Duodenal mucosa (tissue), 2 donors: ENCODE measurements around the gene MS4A7.

ENCODE experiments used
- H3K27ac ChIP-seq: one replicate; pipeline ENCODE4 v1.7.0; 2013; ENCODE audit warnings: low read depth, low read length
- H3K27me3 ChIP-seq, 2 donors: one replicate each; pipeline ENCODE4 v1.7.0; 2013; ENCODE audit warnings: low read length in 2 of 2, control low read depth in 1 of 2; ENCODE audit not compliant: insufficient read depth in 2 of 2, control insufficient read depth in 1 of 2
- H3K36me3 ChIP-seq, 2 donors: one replicate each; pipeline ENCODE4 v1.7.0; 2013; ENCODE audit warnings: low read length in 2 of 2, control low read depth in 1 of 2; ENCODE audit not compliant: insufficient read depth in 2 of 2, control insufficient read depth in 1 of 2
- H3K4me1 ChIP-seq, 2 donors: one replicate each; pipeline ENCODE4 v1.7.0; 2013; ENCODE audit warnings: low read length in 2 of 2, control low read depth in 1 of 2; ENCODE audit not compliant: insufficient read depth in 2 of 2, control insufficient read depth in 1 of 2
- H3K4me3 ChIP-seq, 2 donors: one replicate each; pipeline ENCODE4 v1.7.0; 2013; ENCODE audit warnings: low read length in 2 of 2, low read depth in 1 of 2
- H3K9ac ChIP-seq, 2 donors: one replicate each; pipeline ENCODE4 v1.7.0; 2013; ENCODE audit warnings: low read length in 2 of 2, low read depth in 1 of 2
- H3K9me3 ChIP-seq, 2 donors: one replicate each; pipeline ENCODE4 v1.7.0; 2013; ENCODE audit warnings: low read length in 2 of 2, control low read depth in 1 of 2; ENCODE audit not compliant: control insufficient read depth in 1 of 2

The MS4A7 gene

DNA sequence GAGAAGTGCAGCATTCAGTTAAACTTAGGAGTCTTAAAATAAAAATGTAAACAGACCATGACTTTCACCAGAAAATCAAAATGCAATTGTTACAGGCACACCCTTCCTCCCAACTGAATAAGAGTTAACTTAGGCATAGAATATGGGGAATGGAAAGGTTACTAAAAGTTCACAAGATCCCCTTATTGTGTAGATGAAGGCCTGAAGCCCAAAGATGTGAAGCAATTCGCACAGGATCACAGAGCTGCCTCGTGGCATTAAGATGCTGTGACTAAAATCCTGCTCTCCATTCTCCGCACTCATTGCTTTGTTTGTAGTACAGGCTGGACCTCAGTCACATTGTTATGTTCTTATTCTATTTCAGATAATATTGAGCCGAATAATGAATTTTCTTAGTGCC, 55.1 kb downstream of the MS4A7 start:
- Histone ChIP-seq H3K9me3 (no peaks in the 10 kb centered on the region), H3K9ac (no peak overlapping the region), H3K4me3 (no peak overlapping the region), H3K27me3 (no peaks in the 10 kb centered on the region), H3K4me1 (no peaks in the 10 kb centered on the region), H3K36me3 (no peaks in the 10 kb centered on the region), H3K27ac (no peak overlapping the region)
